NB4 (cell line): ENCODE measurements around the gene DYNC1H1.
"Not testable (repeated sequence)": the region's sequence is repeated elsewhere in the genome, so short reads cannot be mapped to it uniquely, and the experiment has no call there.

Source experiments
- DNase-seq: peaks from one replicate; pipeline ENCODE4 v3.0.0; 2010; ENCODE audit warnings: low read depth
- H3K4me3 ChIP-seq: one replicate; pipeline ENCODE4 v1.5.1; 2011; ENCODE audit warnings: mild to moderate bottlenecking, low read depth, low read length, moderate library complexity
- MYC ChIP-seq: IDR thresholded peaks from 2 replicates; pipeline ENCODE4 v1.6.1; 2011; ENCODE audit warnings: low read depth, low read length
- POLR2A ChIP-seq: IDR thresholded peaks from 2 replicates; pipeline ENCODE4 v1.6.1; 2011; ENCODE audit warnings: mild to moderate bottlenecking; ENCODE audit not compliant: insufficient read length; ENCODE audit errors: extremely low read depth
- TF ChIP-seq, protein P1 (sequence below): IDR thresholded peaks from one replicate; pipeline ENCODE4 v1.5.1; 2012; ENCODE audit warnings: low read depth, low read length
- TF ChIP-seq, protein P2 (sequence below): IDR thresholded peaks from 2 replicates; pipeline ENCODE4 v1.6.1; 2011; ENCODE audit warnings: low read depth, low read length

Gene DYNC1H1

DNA sequence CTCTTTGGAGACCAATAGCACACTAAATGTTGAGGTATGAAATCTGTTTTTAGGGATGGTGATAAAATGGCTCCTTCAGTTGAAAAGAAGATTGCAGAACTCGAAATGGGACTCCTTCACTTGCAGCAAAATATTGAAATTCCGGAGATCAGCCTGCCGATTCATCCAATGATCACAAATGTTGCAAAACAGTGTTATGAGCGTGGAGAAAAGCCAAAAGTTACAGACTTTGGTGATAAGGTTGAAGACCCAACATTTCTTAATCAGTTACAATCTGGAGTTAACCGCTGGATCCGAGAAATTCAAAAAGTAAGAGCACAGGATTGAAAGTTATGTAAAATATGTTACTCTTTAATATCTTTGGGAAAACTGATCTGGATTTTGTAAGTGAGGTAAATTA is 15.3 kb downstream of the DYNC1H1 start:
- DNase-seq, result no peak
- no peak overlapping the region for H3K4me3 ChIP-seq
- TF ChIP-seq POLR2A, result no peak
- TF ChIP-seq, protein P1, sequence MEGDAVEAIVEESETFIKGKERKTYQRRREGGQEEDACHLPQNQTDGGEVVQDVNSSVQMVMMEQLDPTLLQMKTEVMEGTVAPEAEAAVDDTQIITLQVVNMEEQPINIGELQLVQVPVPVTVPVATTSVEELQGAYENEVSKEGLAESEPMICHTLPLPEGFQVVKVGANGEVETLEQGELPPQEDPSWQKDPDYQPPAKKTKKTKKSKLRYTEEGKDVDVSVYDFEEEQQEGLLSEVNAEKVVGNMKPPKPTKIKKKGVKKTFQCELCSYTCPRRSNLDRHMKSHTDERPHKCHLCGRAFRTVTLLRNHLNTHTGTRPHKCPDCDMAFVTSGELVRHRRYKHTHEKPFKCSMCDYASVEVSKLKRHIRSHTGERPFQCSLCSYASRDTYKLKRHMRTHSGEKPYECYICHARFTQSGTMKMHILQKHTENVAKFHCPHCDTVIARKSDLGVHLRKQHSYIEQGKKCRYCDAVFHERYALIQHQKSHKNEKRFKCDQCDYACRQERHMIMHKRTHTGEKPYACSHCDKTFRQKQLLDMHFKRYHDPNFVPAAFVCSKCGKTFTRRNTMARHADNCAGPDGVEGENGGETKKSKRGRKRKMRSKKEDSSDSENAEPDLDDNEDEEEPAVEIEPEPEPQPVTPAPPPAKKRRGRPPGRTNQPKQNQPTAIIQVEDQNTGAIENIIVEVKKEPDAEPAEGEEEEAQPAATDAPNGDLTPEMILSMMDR, result no peak

DNA sequence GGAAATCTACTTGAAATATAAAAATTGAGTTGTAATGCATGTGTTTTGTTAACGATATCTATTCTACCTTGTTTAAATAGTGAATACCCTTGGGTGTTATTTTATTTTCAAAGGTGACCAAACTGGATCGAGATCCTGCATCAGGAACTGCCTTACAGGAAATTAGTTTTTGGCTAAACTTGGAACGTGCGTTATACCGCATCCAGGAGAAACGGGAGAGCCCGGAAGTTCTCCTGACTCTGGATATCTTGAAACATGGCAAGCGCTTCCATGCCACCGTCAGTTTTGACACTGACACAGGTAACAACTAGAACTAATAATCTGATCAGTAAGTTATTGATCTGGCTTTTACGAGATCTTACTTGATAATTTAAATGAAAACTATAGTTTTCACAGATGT is 15.9 kb downstream of the DYNC1H1 start:
- TF ChIP-seq, protein P2, sequence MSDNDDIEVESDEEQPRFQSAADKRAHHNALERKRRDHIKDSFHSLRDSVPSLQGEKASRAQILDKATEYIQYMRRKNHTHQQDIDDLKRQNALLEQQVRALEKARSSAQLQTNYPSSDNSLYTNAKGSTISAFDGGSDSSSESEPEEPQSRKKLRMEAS, result no peak
- TF ChIP-seq, protein P1, result no peak
- TF ChIP-seq POLR2A, result no peak
- no peak for TF ChIP-seq MYC
- DNase-seq, result no peak
- H3K4me3 ChIP-seq, result no peak overlapping the region

DNA sequence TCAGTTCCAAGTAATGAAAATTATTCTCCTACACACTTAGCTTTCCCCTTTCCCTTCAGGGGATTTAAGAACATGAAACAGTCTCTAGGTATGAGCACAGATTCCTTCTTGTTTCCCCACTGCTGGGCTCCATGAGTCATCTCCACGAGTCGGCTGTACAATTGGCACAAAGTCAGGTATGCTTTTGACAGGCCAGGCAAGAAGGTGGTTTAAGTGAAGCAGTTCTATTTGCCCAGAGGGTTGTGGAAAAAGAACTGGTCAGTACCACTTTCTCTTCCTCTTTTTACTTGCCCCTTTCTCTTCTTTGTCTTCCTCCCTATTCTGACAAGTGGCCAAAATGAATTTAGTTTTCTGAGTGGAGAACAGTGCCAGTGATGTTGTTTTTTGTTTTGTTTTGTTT is 16.3 kb downstream of the DYNC1H1 start:
- H3K4me3 ChIP-seq, result no peak overlapping the region
- DNase-seq, result peak; percentile 40
- TF ChIP-seq, protein P1, result no peak
- no peak for TF ChIP-seq POLR2A
- TF ChIP-seq MYC, result no peak
- TF ChIP-seq, protein P2, result no peak

DNA sequence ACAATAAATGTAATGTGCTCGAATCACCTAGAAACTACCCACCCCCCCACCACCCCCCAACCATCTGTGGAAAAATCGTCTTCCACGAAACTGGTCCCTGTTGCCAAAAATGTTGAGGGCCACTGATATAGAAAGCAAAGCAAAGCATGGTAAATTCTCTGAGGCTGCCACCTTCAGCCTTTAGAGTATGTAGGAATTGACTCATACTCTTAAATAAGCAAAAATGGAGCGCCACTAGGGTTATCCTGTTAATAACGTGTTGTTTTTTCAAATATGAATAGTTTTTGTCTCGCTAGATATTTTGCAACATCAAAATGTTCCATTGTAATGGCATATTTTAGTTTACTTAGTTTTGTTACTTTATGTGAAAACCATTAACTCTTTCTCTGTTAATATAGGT is 18.2 kb downstream of the DYNC1H1 start:
- H3K4me3 ChIP-seq, result no peak overlapping the region
- no peak for TF ChIP-seq POLR2A
- DNase-seq, result no peak

DNA sequence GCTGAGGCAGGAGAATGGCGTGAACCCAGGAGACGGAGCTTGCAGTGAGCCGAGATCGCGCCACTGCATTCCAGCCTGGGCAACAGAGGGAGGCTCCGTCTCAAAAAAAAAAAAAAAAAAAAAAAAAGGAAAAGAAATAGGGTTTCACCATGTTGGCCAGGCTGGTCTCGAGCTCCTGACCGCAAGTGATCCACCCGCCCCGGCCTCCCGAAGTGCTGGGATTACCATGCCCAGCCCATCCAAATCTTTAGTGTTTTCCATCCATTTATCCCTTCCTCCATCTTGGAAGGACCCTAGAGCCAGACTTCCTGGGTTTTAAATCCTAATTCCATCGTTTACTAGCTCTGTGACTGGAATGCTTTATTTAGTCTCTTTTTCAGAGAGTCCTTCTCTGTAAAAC is 20.5 kb downstream of the DYNC1H1 start:
- DNase-seq, H3K4me3 ChIP-seq: not testable (repeated sequence)

DNA sequence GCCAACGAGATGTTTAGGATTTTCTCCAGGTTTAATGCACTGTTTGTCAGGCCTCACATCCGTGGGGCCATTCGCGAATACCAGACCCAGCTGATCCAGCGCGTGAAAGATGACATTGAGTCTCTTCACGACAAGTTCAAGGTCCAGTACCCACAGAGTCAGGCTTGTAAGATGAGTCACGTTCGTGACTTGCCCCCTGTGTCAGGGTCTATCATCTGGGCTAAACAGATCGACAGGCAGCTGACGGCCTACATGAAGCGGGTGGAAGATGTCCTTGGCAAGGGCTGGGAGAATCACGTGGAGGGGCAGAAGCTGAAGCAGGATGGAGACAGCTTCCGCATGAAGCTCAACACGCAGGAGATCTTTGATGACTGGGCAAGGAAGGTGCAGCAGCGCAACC is 21.6 kb downstream of the DYNC1H1 start:
- no peak for TF ChIP-seq POLR2A
- no peak for TF ChIP-seq MYC
- TF ChIP-seq, protein P2, result no peak
- TF ChIP-seq, protein P1, result no peak
- no peak overlapping the region for H3K4me3 ChIP-seq
- no peak for DNase-seq

DNA sequence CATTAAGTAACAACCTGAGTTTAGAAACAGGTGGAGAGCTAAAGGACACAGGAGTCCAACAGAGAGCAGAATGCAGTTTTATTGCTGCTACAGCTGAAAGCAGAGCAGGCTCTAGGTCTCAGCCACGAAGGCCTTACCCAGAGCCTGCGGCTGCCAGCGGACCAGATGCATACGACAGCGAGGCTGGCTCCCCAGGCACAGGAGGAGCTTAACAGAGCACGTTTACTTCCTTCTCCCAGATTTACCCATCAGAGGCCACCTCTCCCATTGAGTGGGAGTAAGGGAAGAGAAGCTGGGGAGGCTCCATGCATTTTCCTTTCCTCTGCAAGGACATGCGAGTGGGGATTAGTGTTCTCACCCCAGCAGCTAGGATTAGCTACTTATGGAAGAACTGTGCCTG is 22.6 kb downstream of the DYNC1H1 start:
- TF ChIP-seq POLR2A (no peak), MYC (no peak)
- TF ChIP-seq, protein P2, result no peak
- TF ChIP-seq, protein P1, result no peak

More for the DNA sequence above, 22.6 kb downstream of the DYNC1H1 start:
- H3K4me3 ChIP-seq, result no peak overlapping the region
- no peak for DNase-seq
